Mesendoderm (in vitro differentiated cells): Measurements from ENCODE around the gene THSD8.
"Not testable (repeated sequence)": the region's sequence is repeated elsewhere in the genome, so short reads cannot be mapped to it uniquely, and the experiment has no call there.

Experiments
- DNase-seq: peaks from one replicate; pipeline ENCODE4 v3.0.0; 2013
- H2AK5ac ChIP-seq: 2 replicates; pipeline ENCODE4 v1.6.1; 2013; ENCODE audit warnings: low read length, inconsistent platforms
- H2BK120ac ChIP-seq: 2 replicates; pipeline ENCODE4 v1.6.1; 2013; ENCODE audit warnings: low read depth, mild to moderate bottlenecking, low read length, moderate library complexity, mixed read lengths
- H2BK15ac ChIP-seq: replicated peaks from 2 replicates; pipeline ENCODE4 v1.6.1; 2013; ENCODE audit warnings: low read depth, mild to moderate bottlenecking, moderate library complexity
- H2BK5ac ChIP-seq: 2 replicates; pipeline ENCODE4 v1.6.1; 2013; ENCODE audit warnings: low read length, inconsistent platforms
- H3K18ac ChIP-seq: 2 replicates; pipeline ENCODE4 v1.6.1; 2013; ENCODE audit warnings: mild to moderate bottlenecking, low read length, mixed read lengths
- H3K23ac ChIP-seq: one replicate; pipeline ENCODE4 v1.6.1; 2013; ENCODE audit warnings: low read length
- H3K27ac ChIP-seq: 2 replicates; pipeline ENCODE4 v1.5.1; 2013; ENCODE audit warnings: low read depth, mild to moderate bottlenecking, inconsistent platforms, low read length, moderate library complexity
- H3K27me3 ChIP-seq: 2 replicates; pipeline ENCODE4 v1.6.1; 2013; ENCODE audit warnings: low read length, control low read depth, mild to moderate bottlenecking, inconsistent platforms; ENCODE audit not compliant: insufficient read depth, poor library complexity
- H3K36me3 ChIP-seq: 2 replicates; pipeline ENCODE4 v1.6.1; 2013; ENCODE audit warnings: low read length, inconsistent platforms; ENCODE audit not compliant: control insufficient read depth, insufficient read depth
- H3K4ac ChIP-seq: one replicate; pipeline ENCODE4 v1.6.1; 2013; ENCODE audit warnings: low read depth, mild to moderate bottlenecking, low read length, moderate library complexity
- H3K4me1 ChIP-seq: 2 replicates; pipeline ENCODE4 v1.6.1; 2013; ENCODE audit warnings: low read depth, low read length, inconsistent platforms; ENCODE audit not compliant: control insufficient read depth
- H3K4me2 ChIP-seq: 2 replicates; pipeline ENCODE4 v1.6.1; 2013; ENCODE audit warnings: low read length
- H3K4me3 ChIP-seq: 2 replicates; pipeline ENCODE4 v1.5.1; 2013; ENCODE audit warnings: mild to moderate bottlenecking, low read length
- H3K56ac ChIP-seq: one replicate; pipeline ENCODE4 v1.6.1; 2013; ENCODE audit warnings: low read length
- H3K79me1 ChIP-seq: 2 replicates; pipeline ENCODE4 v1.6.1; 2013; ENCODE audit warnings: low read length, inconsistent platforms
- H3K79me2 ChIP-seq: 2 replicates; pipeline ENCODE4 v1.6.1; 2013; ENCODE audit warnings: mild to moderate bottlenecking, low read length; ENCODE audit not compliant: control insufficient read depth, insufficient read depth
- H3K9ac ChIP-seq: 2 replicates; pipeline ENCODE4 v1.6.1; 2013; ENCODE audit warnings: low read length, inconsistent platforms
- H4K5ac ChIP-seq: one replicate; pipeline ENCODE4 v1.6.1; 2013; ENCODE audit warnings: low read length
- H4K8ac ChIP-seq: one replicate; pipeline ENCODE4 v1.6.1; 2013; ENCODE audit warnings: low read depth, mild to moderate bottlenecking, control low read depth, low read length, moderate library complexity
- WGBS: extraction: QIAGEN DNeasy Blood & Tissue Kit; methylation state at CpG from one replicate; pipeline ENCODE4 v1.1.7; 2013; ENCODE audit warnings: low lambda C conversion rate, missing lambda C conversion rate; ENCODE audit not compliant: insufficient coverage; ENCODE audit errors: extremely low coverage; 5-methylcytosine and 5-hydroxymethylcytosine counted together

THSD8 gene

DNA sequence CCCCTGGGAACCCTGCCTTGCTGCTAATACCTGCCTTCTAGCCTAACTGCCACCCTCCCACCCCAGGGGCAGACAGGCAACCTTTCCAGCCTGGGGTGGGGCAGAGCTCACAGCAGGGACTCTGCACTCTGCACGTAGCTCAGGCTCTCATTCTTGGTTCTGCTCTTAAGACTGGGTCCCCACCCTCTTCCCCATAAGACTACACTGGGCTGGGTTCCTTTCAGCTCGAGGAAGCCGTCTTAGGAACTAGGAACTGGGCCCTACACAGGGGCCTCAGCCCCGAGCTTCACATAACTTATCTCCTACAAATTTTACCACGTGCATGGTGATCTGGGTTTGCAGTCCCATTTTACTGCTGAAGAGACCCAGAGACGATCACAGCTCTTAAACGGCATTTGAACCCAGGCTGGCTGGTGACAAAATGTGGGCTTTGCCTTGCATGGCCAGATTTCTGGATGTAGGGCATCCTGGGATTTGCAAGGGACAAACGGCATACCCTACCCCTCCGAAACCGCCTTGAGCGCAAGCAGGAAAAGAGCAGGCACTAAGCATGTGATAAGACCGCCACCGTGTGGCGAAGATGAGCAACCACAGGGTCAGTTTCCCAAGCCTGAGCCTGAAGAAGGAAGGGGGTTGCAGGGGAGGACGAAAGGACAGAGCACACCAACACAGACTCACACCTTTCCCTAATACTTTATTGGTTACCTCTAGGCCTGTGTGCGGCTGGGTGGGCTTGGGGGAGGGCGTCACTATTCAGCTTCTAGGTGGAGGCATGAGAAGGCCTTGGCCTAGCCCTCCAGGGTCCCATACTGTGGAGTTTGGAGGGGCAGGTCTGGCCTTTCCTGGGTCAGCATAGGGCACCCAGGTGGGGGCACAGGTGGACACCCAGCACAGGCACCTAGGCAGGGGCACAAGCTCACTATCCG is 5.5 kb upstream of the THSD8 start:
- H3K79me2 ChIP-seq = peaks cover 4% of the 10 kb centered on the region
- peaks cover 6% of the 10 kb centered on the region for H3K4me1 ChIP-seq
- H3K56ac ChIP-seq = peak overlapping the region; percentile 6
- no peak overlapping the region for H2AK5ac ChIP-seq
- H4K8ac ChIP-seq = no peak overlapping the region
- H2BK15ac ChIP-seq = no peak overlapping the region
- no peak overlapping the region for H4K5ac ChIP-seq
- WGBS = no CpG with 5 or more reads among the region's 18 CpGs
- H3K4ac ChIP-seq = no peak overlapping the region
- no peak overlapping the region for H2BK5ac ChIP-seq
- peak; percentile 94 for DNase-seq
- H3K4me3 ChIP-seq = no peak overlapping the region
- H3K27ac ChIP-seq = no peak overlapping the region
- H3K79me1 ChIP-seq = peaks cover 7% of the 10 kb centered on the region
- H3K23ac ChIP-seq = no peak overlapping the region
- no peak overlapping the region for H2BK120ac ChIP-seq
- H3K36me3 ChIP-seq = peaks cover 2% of the 10 kb centered on the region
- peak overlapping the region; percentile 35 for H3K9ac ChIP-seq
- H3K18ac ChIP-seq = no peak overlapping the region
- H3K4me2 ChIP-seq = no peak overlapping the region
- no peaks in the 10 kb centered on the region for H3K27me3 ChIP-seq

DNA sequence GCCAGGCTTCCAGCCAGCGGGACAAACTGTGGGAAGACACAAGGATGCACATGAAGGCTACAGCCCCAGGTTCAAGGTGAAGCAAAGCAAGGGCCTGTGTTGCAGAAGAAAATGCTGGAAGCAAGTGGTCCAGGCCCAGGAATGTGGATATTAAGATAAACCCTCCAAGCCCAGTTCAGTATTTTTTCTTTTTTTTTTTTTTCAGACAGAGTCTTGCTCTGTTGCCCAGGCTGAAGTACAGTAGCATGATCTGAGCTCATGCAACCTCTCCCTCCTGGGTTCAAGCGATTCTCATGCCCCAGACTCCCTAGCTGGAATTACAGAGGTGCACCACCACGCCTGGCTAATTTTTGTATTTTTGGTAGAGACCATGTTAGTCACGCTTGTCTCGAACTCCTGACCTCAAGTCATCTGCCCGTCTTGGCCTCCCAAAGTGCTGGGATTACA is 4.7 kb upstream of the THSD8 start:
- no CpG with 5 or more reads among the region's 6 CpGs for WGBS

DNA sequence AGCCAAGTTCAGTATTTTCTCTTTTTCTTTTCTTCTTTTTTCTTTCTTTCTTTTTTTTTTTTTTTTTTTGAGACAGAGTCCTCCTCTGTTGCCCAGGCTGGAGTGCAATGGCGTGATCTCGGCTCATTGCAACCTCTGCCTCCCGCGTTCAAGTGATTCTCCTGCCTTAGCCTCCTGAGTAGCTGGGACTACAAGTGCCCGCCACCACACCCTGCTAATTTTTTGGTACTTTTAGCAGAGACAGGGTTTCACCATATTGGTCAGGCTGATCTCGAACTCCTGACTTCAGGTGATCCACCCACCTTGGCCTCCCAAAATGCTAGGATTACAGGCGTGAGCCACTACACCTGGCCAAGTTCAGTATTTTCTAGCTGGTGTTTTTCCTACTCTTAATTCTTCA is 4.3 kb upstream of the THSD8 start:
- not testable (repeated sequence) for H2AK5ac ChIP-seq, H3K4me3 ChIP-seq, H3K27ac ChIP-seq, H3K4ac ChIP-seq, H3K18ac ChIP-seq, H2BK120ac ChIP-seq, H3K79me2 ChIP-seq, H4K8ac ChIP-seq, H3K56ac ChIP-seq, H2BK5ac ChIP-seq, DNase-seq, H3K4me2 ChIP-seq, H2BK15ac ChIP-seq, H3K27me3 ChIP-seq, H3K36me3 ChIP-seq, H3K9ac ChIP-seq, H4K5ac ChIP-seq, H3K4me1 ChIP-seq, H3K23ac ChIP-seq, H3K79me1 ChIP-seq
- no CpG with 5 or more reads among the region's 7 CpGs for WGBS

More for the DNA sequence above, 4.7 kb upstream of the THSD8 start:
- H3K4ac ChIP-seq = no peak overlapping the region
- no peak for DNase-seq
- H4K8ac ChIP-seq = no peak overlapping the region
- H3K36me3 ChIP-seq = peaks cover 2% of the 10 kb centered on the region
- H3K79me2 ChIP-seq = peaks cover 4% of the 10 kb centered on the region
- peaks cover 7% of the 10 kb centered on the region for H3K79me1 ChIP-seq
- no peak overlapping the region for H3K27ac ChIP-seq
- H3K9ac ChIP-seq = no peak overlapping the region
- H3K4me2 ChIP-seq = no peak overlapping the region
- H3K27me3 ChIP-seq = no peaks in the 10 kb centered on the region
- no peak overlapping the region for H4K5ac ChIP-seq
- H3K18ac ChIP-seq = no peak overlapping the region
- H3K56ac ChIP-seq = no peak overlapping the region
- H2BK15ac ChIP-seq = no peak overlapping the region
- H3K4me3 ChIP-seq = no peak overlapping the region
- no peak overlapping the region for H2BK5ac ChIP-seq
- H3K4me1 ChIP-seq = peaks cover 6% of the 10 kb centered on the region
- H2BK120ac ChIP-seq = no peak overlapping the region
- H2AK5ac ChIP-seq = no peak overlapping the region
- H3K23ac ChIP-seq = no peak overlapping the region

DNA sequence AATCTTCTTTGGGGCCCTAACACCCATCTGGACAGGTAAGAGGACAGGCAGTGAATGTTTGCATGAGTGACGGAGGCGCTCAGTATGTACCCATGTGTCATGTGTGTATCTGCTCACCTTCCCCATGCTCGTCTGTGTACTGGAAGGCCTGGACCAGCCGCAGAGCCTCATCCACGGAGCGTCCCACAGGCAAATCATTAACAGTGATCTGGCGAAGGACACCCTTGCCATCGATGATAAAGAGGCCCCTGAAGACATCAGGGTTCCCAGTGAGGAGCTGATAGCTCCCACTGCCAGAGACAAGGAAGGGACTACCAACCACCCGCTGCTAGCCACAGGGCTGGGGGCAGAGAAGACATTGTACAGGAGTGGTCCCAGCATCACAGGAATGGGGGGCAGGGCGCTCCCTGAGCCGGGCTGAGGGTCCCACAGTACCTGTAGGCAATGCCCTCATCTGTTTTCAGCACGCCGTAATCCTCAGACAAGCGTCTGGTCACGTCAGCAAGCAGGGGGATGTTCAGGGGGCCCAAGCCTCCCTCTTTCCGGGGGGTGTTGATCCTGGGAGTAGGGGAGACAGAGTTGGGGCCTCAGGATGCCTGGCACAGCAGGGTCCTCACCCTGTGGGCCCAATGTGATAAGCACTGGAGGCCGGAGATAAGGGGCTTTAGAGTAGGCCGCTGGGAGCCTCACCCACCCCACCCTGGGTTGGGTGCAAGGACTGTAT is 2.0 kb upstream of the THSD8 start:
- no peak overlapping the region for H2AK5ac ChIP-seq
- peaks cover 5% of the 10 kb centered on the region for H3K79me1 ChIP-seq
- H4K5ac ChIP-seq = no peak overlapping the region
- no peak overlapping the region for H2BK15ac ChIP-seq
- H2BK120ac ChIP-seq = no peak overlapping the region
- no peak overlapping the region for H3K18ac ChIP-seq
- no peak overlapping the region for H3K9ac ChIP-seq
- peaks cover 3% of the 10 kb centered on the region for H3K79me2 ChIP-seq
- no peak overlapping the region for H3K4me2 ChIP-seq
- H2BK5ac ChIP-seq = no peak overlapping the region
- H3K27me3 ChIP-seq = no peaks in the 10 kb centered on the region
- H3K56ac ChIP-seq = no peak overlapping the region
- DNase-seq = no peak
- H3K23ac ChIP-seq = no peak overlapping the region
- H3K4ac ChIP-seq = no peak overlapping the region
- H3K4me3 ChIP-seq = no peak overlapping the region
- no peak overlapping the region for H3K27ac ChIP-seq
- H3K4me1 ChIP-seq = peaks cover 6% of the 10 kb centered on the region
- WGBS = no CpG with 5 or more reads among the region's 18 CpGs
- H3K36me3 ChIP-seq = peaks cover 2% of the 10 kb centered on the region
- no peak overlapping the region for H4K8ac ChIP-seq

DNA sequence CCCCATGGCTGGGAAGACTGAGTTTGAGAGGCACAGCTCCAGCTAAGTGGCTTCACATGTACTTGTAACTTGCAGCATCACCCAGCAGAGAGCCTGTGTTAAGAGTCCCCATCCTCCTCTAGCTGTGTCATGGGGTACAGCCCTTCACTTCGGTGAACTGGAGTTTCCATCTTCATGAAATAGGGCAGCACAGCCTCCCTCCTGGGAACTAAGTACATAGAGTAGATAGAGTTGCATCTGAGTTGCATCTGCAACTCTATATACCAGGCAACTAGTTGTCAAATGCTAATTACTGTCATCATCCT is 1.5 kb upstream of the THSD8 start:
- no peak overlapping the region for H4K8ac ChIP-seq
- WGBS = no CpG with 5 or more reads among the region's 1 CpG
- no peak overlapping the region for H2BK15ac ChIP-seq
- H2BK120ac ChIP-seq = no peak overlapping the region
- H3K4me1 ChIP-seq = peaks cover 6% of the 10 kb centered on the region
- no peak overlapping the region for H2BK5ac ChIP-seq
- no peak overlapping the region for H3K27ac ChIP-seq
- DNase-seq = no peak
- peaks cover 5% of the 10 kb centered on the region for H3K79me1 ChIP-seq
- peaks cover 3% of the 10 kb centered on the region for H3K79me2 ChIP-seq
- no peaks in the 10 kb centered on the region for H3K27me3 ChIP-seq
- H3K23ac ChIP-seq = no peak overlapping the region
- no peak overlapping the region for H3K4ac ChIP-seq
- H3K56ac ChIP-seq = peak overlapping the region; percentile 99
- peak overlapping the region; percentile 91 for H3K4me2 ChIP-seq
- H3K36me3 ChIP-seq = peaks cover 2% of the 10 kb centered on the region
- H4K5ac ChIP-seq = no peak overlapping the region
- H2AK5ac ChIP-seq = no peak overlapping the region
- H3K18ac ChIP-seq = no peak overlapping the region
- H3K9ac ChIP-seq = peak overlapping the region; percentile 99
- no peak overlapping the region for H3K4me3 ChIP-seq
